ENCODE measurements around the gene FRRS1L. TPM values are rescaled to one million over a fixed set of nuclear protein-coding genes. Genes with fewer than 3 reads are reported as not detected.

The FRRS1L gene
- total and polyA plus RNA-seq, 2 of the 13 experiments (the other 11 are each of a cell fraction or from before 2014, with no cell fraction given), result 0.02 to 0.03 TPM

DNA sequence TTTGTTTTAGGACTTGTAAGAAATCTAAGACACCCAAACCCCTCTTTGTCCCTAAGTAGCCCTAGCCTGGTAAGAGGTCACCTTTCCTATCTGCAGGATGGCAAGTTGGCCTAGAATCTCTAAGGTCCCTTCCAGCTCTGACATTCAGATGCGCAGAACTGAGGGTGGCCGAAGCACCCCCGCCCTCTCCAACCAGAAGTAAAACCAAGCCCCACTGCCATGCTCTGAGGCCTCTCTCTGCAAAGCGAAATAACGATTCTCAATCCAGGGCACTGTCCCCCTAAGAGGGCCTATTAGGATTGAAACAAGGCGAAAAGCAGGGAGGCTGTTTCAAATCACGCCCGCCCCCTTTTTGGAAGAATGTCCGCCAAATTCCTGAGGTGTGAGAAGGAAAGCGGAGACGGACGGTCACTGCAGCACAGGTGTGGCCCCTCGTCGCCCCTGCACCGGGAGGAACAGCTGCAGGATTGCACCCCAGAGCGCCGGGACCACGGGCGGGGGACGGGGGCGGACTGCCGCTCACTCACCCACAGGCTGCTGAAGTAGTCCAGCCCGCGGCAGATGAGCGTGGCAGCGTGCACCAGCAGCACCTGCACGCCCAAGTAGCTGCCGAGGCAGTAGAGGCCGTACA is 48.1 kb downstream of the FRRS1L start (continued):
- TF ChIP-seq, protein P1, sequence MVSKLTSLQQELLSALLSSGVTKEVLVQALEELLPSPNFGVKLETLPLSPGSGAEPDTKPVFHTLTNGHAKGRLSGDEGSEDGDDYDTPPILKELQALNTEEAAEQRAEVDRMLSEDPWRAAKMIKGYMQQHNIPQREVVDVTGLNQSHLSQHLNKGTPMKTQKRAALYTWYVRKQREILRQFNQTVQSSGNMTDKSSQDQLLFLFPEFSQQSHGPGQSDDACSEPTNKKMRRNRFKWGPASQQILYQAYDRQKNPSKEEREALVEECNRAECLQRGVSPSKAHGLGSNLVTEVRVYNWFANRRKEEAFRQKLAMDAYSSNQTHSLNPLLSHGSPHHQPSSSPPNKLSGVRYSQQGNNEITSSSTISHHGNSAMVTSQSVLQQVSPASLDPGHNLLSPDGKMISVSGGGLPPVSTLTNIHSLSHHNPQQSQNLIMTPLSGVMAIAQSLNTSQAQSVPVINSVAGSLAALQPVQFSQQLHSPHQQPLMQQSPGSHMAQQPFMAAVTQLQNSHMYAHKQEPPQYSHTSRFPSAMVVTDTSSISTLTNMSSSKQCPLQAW (CRISPR knock-in tag; IDR thresholded peaks at IDR 0.05), result 0 out of 2 replicates have a peak, but pooled peaks have one; percentile 43
- TF ChIP-seq ZNF253 (CRISPR knock-in tag; IDR thresholded peaks at IDR 0.05; ENCODE audit: borderline replicate concordance) (no peak), ZNF598 (CRISPR knock-in tag; IDR thresholded peaks at IDR 0.05; ENCODE audit: borderline replicate concordance) (no peak), ZNF232 (CRISPR knock-in tag; IDR thresholded peaks at IDR 0.05; ENCODE audit: borderline replicate concordance) (no peak), TFDP1 (CRISPR knock-in tag; IDR thresholded peaks at IDR 0.05; ENCODE audit: borderline replicate concordance) (peak; percentile 26; the same call in 1 of the 2 replicates), ZNF501 (CRISPR knock-in tag; IDR thresholded peaks at IDR 0.05) (peak; percentile 32; the same call in 1 of the 2 replicates), MED1 (CRISPR knock-in tag; IDR thresholded peaks at IDR 0.05) (no peak), TEAD2 (CRISPR knock-in tag; IDR thresholded peaks at IDR 0.05) (no peak), MEF2D (CRISPR knock-in tag; IDR thresholded peaks at IDR 0.05) (0 out of 2 replicates have a peak, but pooled peaks have one; percentile 35), PTBP1 (IDR thresholded peaks at IDR 0.05; ENCODE audit: low read depth, low read length, poor library complexity, severe bottlenecking) (no peak), EEA1 (CRISPR knock-in tag; IDR thresholded peaks at IDR 0.05; ENCODE audit: borderline replicate concordance) (0 out of 2 replicates have a peak, but pooled peaks have one; percentile 72), SNAPC4 (CRISPR knock-in tag; IDR thresholded peaks at IDR 0.05) (0 out of 2 replicates have a peak, but pooled peaks have one; percentile 14)
- TF ChIP-seq, protein P2, sequence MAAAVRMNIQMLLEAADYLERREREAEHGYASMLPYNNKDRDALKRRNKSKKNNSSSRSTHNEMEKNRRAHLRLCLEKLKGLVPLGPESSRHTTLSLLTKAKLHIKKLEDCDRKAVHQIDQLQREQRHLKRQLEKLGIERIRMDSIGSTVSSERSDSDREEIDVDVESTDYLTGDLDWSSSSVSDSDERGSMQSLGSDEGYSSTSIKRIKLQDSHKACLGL (CRISPR knock-in tag; IDR thresholded peaks at IDR 0.05), result peak; percentile 63; the same call in 1 of the 2 replicates
- TF ChIP-seq, protein P3, sequence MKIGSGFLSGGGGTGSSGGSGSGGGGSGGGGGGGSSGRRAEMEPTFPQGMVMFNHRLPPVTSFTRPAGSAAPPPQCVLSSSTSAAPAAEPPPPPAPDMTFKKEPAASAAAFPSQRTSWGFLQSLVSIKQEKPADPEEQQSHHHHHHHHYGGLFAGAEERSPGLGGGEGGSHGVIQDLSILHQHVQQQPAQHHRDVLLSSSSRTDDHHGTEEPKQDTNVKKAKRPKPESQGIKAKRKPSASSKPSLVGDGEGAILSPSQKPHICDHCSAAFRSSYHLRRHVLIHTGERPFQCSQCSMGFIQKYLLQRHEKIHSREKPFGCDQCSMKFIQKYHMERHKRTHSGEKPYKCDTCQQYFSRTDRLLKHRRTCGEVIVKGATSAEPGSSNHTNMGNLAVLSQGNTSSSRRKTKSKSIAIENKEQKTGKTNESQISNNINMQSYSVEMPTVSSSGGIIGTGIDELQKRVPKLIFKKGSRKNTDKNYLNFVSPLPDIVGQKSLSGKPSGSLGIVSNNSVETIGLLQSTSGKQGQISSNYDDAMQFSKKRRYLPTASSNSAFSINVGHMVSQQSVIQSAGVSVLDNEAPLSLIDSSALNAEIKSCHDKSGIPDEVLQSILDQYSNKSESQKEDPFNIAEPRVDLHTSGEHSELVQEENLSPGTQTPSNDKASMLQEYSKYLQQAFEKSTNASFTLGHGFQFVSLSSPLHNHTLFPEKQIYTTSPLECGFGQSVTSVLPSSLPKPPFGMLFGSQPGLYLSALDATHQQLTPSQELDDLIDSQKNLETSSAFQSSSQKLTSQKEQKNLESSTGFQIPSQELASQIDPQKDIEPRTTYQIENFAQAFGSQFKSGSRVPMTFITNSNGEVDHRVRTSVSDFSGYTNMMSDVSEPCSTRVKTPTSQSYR (CRISPR knock-in tag; IDR thresholded peaks at IDR 0.05; ENCODE audit: borderline replicate concordance), result 0 out of 2 replicates have a peak, but pooled peaks have one; percentile 11

All from HepG2 (cell line).